Measurements from ENCODE around the gene AQP2. TPM values are rescaled to one million over a fixed set of nuclear protein-coding genes. Genes with fewer than 3 reads are reported as not detected.
A peak's percentile ranks its signal among the peaks of the same experiment; 100 is the strongest.

The AQP2 gene
- total RNA-seq, 1 donor from 2014 or later = not detected

DNA sequence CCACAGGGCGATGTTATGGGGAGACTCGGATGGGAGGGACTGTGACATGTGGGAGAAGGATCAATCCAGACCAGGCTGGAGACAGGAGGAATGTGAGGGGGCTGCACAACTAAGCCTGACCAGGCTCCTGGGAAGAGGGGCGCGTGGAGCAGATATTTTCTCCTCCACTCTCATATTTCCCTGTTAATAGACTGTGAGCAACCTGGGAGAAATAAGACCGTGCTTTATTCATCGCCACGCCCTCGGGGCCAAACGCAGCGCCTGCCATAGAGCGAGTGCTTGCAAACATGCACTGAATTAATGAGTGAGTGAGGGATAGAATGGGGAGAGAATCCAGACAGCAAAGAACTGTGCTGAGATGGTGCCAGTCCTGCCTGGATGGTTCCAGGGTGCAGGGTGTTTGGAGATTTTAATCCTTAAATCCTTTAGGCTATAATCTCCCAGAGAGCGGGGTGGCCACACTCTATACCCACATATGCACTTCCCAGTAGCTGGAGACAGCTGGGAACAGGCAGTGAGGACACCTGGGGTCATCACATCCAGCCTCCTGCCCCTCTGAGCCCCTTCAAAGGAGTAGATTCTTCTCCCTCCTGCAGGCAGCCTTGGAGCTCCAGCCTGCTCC, 33.3 kb upstream of the AQP2 start:
- H3K4me1 ChIP-seq = peaks cover 8% of the 10 kb centered on the region
- DNase-seq (peak; percentile 50), ATAC-seq (no peak)
- intact Hi-C loops (cut with DNase I) = no loop called here
- TF ChIP-seq, protein P1, sequence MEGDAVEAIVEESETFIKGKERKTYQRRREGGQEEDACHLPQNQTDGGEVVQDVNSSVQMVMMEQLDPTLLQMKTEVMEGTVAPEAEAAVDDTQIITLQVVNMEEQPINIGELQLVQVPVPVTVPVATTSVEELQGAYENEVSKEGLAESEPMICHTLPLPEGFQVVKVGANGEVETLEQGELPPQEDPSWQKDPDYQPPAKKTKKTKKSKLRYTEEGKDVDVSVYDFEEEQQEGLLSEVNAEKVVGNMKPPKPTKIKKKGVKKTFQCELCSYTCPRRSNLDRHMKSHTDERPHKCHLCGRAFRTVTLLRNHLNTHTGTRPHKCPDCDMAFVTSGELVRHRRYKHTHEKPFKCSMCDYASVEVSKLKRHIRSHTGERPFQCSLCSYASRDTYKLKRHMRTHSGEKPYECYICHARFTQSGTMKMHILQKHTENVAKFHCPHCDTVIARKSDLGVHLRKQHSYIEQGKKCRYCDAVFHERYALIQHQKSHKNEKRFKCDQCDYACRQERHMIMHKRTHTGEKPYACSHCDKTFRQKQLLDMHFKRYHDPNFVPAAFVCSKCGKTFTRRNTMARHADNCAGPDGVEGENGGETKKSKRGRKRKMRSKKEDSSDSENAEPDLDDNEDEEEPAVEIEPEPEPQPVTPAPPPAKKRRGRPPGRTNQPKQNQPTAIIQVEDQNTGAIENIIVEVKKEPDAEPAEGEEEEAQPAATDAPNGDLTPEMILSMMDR (IDR thresholded peaks at IDR 0.05) = no peak
- no peaks in the 10 kb centered on the region for H3K9me3 ChIP-seq
- H3K27me3 ChIP-seq = no peaks in the 10 kb centered on the region
- no peak overlapping the region for H3K27ac ChIP-seq
- no peak overlapping the region for H3K4me3 ChIP-seq
- no peaks in the 10 kb centered on the region for H3K36me3 ChIP-seq

DNA sequence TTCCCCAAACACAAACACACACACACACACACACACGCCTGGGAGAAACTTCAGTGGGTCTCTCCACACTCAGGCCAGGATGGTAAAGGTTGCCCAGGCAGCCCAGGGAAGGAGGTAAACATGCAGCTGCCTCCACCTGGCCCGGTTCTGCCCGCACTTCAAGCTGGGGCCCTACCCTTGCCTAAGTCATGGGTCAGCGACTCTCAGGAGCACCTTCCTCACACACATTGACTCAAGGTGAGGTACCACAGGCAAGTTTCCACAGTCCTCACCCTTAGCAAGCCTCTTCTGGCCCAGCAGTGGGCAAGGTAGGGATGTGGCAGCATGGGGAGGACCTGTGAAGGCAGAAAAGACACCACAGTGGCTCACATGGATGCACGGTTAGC, 32.8 kb upstream of the AQP2 start:
- Histone ChIP-seq H3K27ac (no peak overlapping the region), H3K9me3 (no peaks in the 10 kb centered on the region), H3K36me3 (no peaks in the 10 kb centered on the region), H3K27me3 (no peaks in the 10 kb centered on the region), H3K4me1 (peaks cover 8% of the 10 kb centered on the region), H3K4me3 (no peak overlapping the region)
- intact Hi-C loops (cut with DNase I) = no loop called here
- ATAC-seq = no peak
- DNase-seq = peak; percentile 33
- TF ChIP-seq, protein P1 (IDR thresholded peaks at IDR 0.05) = no peak

DNA sequence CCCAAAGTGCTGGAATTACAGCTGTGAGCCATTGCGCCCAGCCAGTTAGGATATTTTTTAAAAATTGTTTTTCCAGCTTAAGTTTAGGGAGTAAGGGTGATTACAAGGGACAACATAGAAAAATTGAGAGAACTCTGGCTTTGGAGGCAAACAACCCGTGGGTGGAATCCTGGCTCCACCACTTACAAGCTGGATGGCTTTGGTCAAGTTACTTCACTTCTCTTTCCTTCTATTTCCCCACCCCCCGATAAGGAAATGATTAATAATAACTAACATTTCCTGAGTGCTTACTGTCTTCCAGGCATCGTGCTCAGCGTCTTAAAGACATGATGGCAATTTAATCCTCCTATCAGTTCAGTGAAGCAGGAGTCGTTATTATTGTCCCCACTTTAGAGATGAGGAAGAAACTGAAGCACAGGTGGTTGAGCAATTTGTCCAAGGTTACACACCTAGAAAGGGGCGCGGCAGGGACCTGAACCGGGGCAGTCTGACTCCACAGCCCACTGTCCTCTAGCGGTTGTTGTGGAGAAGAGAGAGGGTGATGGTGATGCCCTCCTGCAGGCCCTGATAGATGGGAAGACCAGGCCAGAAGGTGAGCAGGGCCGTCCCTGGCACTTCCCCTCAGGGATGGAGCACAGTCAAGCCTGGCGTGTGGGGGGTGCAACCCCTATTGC, 30.2 kb upstream of the AQP2 start:
- H3K27me3 ChIP-seq = no peaks in the 10 kb centered on the region
- ATAC-seq (peak; percentile 29), DNase-seq (peak; percentile 49)
- H3K4me3 ChIP-seq = no peak overlapping the region
- H3K9me3 ChIP-seq = no peaks in the 10 kb centered on the region
- H3K36me3 ChIP-seq = no peaks in the 10 kb centered on the region
- intact Hi-C loops (cut with DNase I) = no loop called here
- H3K4me1 ChIP-seq = peaks cover 8% of the 10 kb centered on the region
- no peak overlapping the region for H3K27ac ChIP-seq
- TF ChIP-seq, protein P1 (IDR thresholded peaks at IDR 0.05) = no peak

DNA sequence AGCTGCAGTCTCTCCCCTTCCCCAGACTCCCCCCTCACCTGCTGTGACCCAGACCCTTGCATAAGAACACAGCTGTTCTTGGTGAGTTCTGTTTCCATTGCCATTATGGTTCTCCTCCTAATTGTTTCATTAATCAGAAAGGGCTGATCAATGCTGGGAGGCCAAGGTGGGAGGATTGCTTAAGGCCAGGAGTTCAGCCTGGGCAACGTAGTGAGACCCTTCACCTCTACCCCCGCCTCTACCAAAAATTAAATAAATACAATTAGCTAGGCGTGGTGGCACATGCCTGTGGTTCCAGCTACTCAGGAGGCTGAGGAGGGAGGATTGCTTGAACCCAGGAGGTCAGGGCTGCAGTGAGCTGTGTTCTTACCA, 29.6 kb upstream of the AQP2 start:
- Histone ChIP-seq H3K9me3 (no peaks in the 10 kb centered on the region), H3K27me3 (no peaks in the 10 kb centered on the region), H3K4me1 (peaks cover 8% of the 10 kb centered on the region), H3K4me3 (no peak overlapping the region), H3K36me3 (no peaks in the 10 kb centered on the region), H3K27ac (no peak overlapping the region)
- TF ChIP-seq, protein P1 (IDR thresholded peaks at IDR 0.05) = no peak
- intact Hi-C loops (cut with DNase I) = no loop called here
- ATAC-seq (no peak), DNase-seq (peak; percentile 15)

DNA sequence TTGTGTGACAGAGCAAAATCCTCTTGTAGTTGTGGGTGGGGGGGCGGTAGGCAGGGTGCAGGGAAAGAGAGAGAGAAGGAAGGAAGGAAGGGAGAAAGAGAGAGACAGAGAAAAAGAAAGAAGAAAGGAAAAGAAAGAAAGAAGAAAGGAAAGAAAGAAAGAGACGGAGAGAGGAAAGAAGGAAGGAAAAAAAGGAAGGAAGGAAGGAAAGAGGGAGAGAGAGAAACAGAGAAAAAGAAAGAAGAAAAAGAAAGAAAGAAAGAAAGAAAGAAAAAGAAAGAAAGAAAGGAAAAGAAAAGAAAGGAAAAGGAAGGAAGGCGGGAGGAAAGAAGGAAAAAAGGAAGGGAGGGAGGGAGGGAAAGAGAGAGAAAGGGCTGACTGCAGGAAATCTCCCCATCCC, 29.2 kb upstream of the AQP2 start:
- DNase-seq (no peak), ATAC-seq (no peak)
- intact Hi-C loops (cut with DNase I) = no loop called here
- H3K27me3 ChIP-seq = no peaks in the 10 kb centered on the region
- no peaks in the 10 kb centered on the region for H3K9me3 ChIP-seq
- H3K36me3 ChIP-seq = no peaks in the 10 kb centered on the region
- no peak overlapping the region for H3K27ac ChIP-seq
- TF ChIP-seq, protein P1 (IDR thresholded peaks at IDR 0.05) = no peak
- H3K4me1 ChIP-seq = peaks cover 8% of the 10 kb centered on the region
- no peak overlapping the region for H3K4me3 ChIP-seq
